ENCODE measurements around the gene ADISSP. TPM values are rescaled to one million over a fixed set of nuclear protein-coding genes. Genes with fewer than 3 reads are reported as not detected.

Gene ADISSP
- total and polyA plus RNA-seq, 8 donors, result 19.4 to 37.3 (median 29.4) TPM

DNA sequence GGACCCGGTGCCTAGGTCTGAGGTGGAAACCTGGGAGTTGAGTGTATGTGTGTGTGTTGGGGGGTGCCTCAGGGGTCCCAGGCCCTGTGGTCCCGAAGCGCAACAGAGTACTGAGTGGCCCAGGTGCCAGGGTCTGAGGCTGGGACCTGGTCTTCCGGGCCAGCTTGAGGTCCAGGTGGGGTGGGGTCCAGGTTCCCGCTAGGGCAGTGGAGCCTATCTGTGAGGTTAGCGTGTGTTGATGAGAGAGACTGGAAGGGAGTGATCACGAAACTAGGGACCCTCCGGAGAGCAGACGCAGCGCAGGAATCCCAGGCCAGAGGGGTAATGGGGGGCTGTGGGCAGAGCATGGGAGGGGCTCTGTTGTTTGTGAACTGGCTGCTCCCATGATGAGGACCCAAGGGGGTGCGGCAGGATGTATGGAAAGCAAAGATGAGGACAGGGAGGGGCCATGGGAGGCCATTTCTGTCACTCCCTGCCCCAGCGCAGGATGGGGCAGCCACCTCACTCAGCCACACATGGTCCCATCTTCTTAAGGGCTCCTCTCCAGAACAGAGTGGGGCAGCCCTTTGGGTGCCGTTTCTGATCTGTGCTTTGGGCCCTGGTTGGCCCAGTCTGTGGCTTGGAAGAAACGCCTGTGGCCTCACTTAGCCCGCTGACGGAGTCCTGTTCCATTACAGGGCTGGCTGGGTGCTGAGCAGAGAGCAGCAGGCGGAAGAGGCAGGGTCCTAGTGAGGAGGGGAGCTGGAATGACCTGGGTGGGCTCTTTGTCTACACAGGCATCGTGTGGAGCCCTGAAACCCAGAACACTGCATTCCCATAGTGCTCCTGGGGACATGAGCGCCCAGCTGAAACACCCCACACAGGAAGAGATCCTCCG lies 34.2 kb downstream of the ADISSP start:
- Histone ChIP-seq H3K4me3 (peak overlapping the region; percentile 21 to 51), H3K4me1 (peaks cover 6 to 32% of the 10 kb centered on the region in 2 donors), H3K27me3 (peaks cover 5 to 50% of the 10 kb centered on the region in 2 donors), H3K36me3 (no peaks in the 10 kb centered on the region), H3K9me3 (no peaks in the 10 kb centered on the region), H3K27ac (peak overlapping the region; percentile 57 to 69)
- DNase-seq, result no peak
- no peak for ATAC-seq
- TF ChIP-seq, protein P1, sequence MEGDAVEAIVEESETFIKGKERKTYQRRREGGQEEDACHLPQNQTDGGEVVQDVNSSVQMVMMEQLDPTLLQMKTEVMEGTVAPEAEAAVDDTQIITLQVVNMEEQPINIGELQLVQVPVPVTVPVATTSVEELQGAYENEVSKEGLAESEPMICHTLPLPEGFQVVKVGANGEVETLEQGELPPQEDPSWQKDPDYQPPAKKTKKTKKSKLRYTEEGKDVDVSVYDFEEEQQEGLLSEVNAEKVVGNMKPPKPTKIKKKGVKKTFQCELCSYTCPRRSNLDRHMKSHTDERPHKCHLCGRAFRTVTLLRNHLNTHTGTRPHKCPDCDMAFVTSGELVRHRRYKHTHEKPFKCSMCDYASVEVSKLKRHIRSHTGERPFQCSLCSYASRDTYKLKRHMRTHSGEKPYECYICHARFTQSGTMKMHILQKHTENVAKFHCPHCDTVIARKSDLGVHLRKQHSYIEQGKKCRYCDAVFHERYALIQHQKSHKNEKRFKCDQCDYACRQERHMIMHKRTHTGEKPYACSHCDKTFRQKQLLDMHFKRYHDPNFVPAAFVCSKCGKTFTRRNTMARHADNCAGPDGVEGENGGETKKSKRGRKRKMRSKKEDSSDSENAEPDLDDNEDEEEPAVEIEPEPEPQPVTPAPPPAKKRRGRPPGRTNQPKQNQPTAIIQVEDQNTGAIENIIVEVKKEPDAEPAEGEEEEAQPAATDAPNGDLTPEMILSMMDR (IDR thresholded peaks at IDR 0.05), result no peak
- intact Hi-C loops (cut with DNase I), result no loop called here

GRCh38 chr20:3732327-3733118 lies 35.0 kb downstream of the ADISSP start, which contains the start of gene HSPA12B:
Gene HSPA12B (plus strand): TSS chr20:3732685. CDS start chr20:3738675, 5,990 bp downstream.
- Histone ChIP-seq H3K9me3 (no peaks in the 10 kb centered on the region), H3K4me3 (peak within 1 kb of the TSS; percentile 21 to 51), H3K4me1 (peaks cover 6 to 28% of the 10 kb centered on the region in 2 donors), H3K27me3 (peaks cover 5 to 58% of the 10 kb centered on the region in 2 donors), H3K27ac (peak within 1 kb of the TSS; percentile 57 to 69), H3K36me3 (no peaks in the 10 kb centered on the region)
- TF ChIP-seq, protein P1 (IDR thresholded peaks at IDR 0.05), result no peak
- intact Hi-C loops (cut with DNase I), result no loop called here
- peak in 1 of 4 donors; percentile 70 for DNase-seq
- ATAC-seq, result peak; percentile 8

- peaks cover 5 to 64% of the 10 kb centered on the region in 2 donors for H3K27me3 ChIP-seq
- H3K9me3 ChIP-seq, result no peaks in the 10 kb centered on the region
- ATAC-seq (no peak), DNase-seq (no peak)
- TF ChIP-seq, protein P1 (IDR thresholded peaks at IDR 0.05), result no peak
- H3K4me3 ChIP-seq, result no peak overlapping the region
- peak overlapping the region in 1 of 2 donors; percentile 55 for H3K27ac ChIP-seq
- H3K4me1 ChIP-seq, result peaks cover 6 to 24% of the 10 kb centered on the region in 2 donors
- intact Hi-C loops (cut with DNase I), result no loop called here
- no peaks in the 10 kb centered on the region for H3K36me3 ChIP-seq
Observed at GRCh38 chr20:3731944-3732326, 35.6 kb downstream of the ADISSP start.

- intact Hi-C loops (cut with DNase I), result no loop called here
- peaks cover 6 to 15% of the 10 kb centered on the region in 2 donors for H3K4me1 ChIP-seq
- ATAC-seq (no peak), DNase-seq (no peak)
- H3K27ac ChIP-seq, result peak overlapping the region in 1 of 2 donors; percentile 18
- H3K36me3 ChIP-seq, result no peaks in the 10 kb centered on the region
- no peak overlapping the region for H3K4me3 ChIP-seq
- peaks cover 5 to 73% of the 10 kb centered on the region in 2 donors for H3K27me3 ChIP-seq
- TF ChIP-seq, protein P1 (IDR thresholded peaks at IDR 0.05), result no peak
- H3K9me3 ChIP-seq, result no peaks in the 10 kb centered on the region
Observed at GRCh38 chr20:3730803-3731672, 36.5 kb downstream of the ADISSP start.
